ENCODE results near the gene NMRK1.

DNA sequence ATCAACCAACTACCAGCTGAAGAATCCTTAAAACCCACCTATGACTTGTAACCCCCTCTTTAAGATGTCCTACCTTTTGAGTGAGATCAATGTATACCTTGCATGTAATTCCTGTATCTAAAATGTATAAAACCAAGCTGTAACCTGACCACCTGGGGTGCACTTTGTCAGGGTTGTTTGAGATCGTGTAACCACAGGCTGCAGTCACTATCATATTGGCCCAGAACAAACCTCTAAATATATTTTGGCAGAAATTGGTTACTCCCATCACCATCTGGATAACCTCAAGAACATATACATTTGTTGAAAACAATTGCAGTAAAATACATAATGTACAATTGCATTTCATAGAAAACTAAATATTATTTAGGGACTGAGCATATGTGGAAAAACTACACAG, 68.3 kb downstream of the NMRK1 start:
- TF ChIP-seq KAT8 (CRISPR knock-in tag; IDR thresholded peaks at IDR 0.05) (no peak), TCF7 (IDR thresholded peaks at IDR 0.05; ENCODE audit: low read depth) (no peak), RBM22 (optimal IDR thresholded peaks at IDR 0.05; ENCODE audit: low read length) (no peak), RNF2 (conservative IDR thresholded peaks at IDR 0.05; ENCODE audit: low read depth) (no peak), SNRNP70 (IDR thresholded peaks at IDR 0.05; ENCODE audit: low read depth, low read length) (no peak)
- TF ChIP-seq, protein P1, sequence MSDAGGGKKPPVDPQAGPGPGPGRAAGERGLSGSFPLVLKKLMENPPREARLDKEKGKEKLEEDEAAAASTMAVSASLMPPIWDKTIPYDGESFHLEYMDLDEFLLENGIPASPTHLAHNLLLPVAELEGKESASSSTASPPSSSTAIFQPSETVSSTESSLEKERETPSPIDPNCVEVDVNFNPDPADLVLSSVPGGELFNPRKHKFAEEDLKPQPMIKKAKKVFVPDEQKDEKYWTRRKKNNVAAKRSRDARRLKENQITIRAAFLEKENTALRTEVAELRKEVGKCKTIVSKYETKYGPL (CRISPR knock-in tag; IDR thresholded peaks at IDR 0.05), result no peak

Measured in HepG2 (cell line).